ENCODE results near the gene CREB5. TPM values are rescaled to one million over a fixed set of nuclear protein-coding genes. Genes with fewer than 3 reads are reported as not detected.

The CREB5 gene
- total and polyA plus RNA-seq, 2 of the 8 experiments (the other 6 are each of a cell fraction or from before 2014, with no cell fraction given): 2.4 to 2.7 TPM

DNA sequence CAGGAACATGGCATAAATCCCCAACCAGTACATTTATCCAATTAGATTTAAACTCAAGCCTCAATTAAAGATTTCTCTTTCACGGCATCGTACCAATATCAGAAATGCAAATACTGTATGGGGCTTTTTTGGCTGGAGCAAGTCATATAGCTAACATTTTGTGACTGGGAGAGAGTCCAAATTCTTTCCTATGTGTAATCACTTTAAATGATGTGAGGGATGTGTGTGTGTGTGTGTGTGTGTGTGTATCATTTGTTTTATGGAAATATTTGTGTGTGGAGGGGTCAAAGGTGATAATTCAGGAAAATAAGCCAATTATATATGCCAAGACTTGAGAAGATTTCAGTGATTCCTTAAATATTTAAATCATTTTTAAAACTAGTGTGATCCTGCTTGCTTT is 349.2 kb downstream of the CREB5 start (continued):
- no peak for TF ChIP-seq TCF12 (IDR thresholded peaks at IDR 0.05; ENCODE audit: low read depth, low read length)
- TF ChIP-seq, protein P1, sequence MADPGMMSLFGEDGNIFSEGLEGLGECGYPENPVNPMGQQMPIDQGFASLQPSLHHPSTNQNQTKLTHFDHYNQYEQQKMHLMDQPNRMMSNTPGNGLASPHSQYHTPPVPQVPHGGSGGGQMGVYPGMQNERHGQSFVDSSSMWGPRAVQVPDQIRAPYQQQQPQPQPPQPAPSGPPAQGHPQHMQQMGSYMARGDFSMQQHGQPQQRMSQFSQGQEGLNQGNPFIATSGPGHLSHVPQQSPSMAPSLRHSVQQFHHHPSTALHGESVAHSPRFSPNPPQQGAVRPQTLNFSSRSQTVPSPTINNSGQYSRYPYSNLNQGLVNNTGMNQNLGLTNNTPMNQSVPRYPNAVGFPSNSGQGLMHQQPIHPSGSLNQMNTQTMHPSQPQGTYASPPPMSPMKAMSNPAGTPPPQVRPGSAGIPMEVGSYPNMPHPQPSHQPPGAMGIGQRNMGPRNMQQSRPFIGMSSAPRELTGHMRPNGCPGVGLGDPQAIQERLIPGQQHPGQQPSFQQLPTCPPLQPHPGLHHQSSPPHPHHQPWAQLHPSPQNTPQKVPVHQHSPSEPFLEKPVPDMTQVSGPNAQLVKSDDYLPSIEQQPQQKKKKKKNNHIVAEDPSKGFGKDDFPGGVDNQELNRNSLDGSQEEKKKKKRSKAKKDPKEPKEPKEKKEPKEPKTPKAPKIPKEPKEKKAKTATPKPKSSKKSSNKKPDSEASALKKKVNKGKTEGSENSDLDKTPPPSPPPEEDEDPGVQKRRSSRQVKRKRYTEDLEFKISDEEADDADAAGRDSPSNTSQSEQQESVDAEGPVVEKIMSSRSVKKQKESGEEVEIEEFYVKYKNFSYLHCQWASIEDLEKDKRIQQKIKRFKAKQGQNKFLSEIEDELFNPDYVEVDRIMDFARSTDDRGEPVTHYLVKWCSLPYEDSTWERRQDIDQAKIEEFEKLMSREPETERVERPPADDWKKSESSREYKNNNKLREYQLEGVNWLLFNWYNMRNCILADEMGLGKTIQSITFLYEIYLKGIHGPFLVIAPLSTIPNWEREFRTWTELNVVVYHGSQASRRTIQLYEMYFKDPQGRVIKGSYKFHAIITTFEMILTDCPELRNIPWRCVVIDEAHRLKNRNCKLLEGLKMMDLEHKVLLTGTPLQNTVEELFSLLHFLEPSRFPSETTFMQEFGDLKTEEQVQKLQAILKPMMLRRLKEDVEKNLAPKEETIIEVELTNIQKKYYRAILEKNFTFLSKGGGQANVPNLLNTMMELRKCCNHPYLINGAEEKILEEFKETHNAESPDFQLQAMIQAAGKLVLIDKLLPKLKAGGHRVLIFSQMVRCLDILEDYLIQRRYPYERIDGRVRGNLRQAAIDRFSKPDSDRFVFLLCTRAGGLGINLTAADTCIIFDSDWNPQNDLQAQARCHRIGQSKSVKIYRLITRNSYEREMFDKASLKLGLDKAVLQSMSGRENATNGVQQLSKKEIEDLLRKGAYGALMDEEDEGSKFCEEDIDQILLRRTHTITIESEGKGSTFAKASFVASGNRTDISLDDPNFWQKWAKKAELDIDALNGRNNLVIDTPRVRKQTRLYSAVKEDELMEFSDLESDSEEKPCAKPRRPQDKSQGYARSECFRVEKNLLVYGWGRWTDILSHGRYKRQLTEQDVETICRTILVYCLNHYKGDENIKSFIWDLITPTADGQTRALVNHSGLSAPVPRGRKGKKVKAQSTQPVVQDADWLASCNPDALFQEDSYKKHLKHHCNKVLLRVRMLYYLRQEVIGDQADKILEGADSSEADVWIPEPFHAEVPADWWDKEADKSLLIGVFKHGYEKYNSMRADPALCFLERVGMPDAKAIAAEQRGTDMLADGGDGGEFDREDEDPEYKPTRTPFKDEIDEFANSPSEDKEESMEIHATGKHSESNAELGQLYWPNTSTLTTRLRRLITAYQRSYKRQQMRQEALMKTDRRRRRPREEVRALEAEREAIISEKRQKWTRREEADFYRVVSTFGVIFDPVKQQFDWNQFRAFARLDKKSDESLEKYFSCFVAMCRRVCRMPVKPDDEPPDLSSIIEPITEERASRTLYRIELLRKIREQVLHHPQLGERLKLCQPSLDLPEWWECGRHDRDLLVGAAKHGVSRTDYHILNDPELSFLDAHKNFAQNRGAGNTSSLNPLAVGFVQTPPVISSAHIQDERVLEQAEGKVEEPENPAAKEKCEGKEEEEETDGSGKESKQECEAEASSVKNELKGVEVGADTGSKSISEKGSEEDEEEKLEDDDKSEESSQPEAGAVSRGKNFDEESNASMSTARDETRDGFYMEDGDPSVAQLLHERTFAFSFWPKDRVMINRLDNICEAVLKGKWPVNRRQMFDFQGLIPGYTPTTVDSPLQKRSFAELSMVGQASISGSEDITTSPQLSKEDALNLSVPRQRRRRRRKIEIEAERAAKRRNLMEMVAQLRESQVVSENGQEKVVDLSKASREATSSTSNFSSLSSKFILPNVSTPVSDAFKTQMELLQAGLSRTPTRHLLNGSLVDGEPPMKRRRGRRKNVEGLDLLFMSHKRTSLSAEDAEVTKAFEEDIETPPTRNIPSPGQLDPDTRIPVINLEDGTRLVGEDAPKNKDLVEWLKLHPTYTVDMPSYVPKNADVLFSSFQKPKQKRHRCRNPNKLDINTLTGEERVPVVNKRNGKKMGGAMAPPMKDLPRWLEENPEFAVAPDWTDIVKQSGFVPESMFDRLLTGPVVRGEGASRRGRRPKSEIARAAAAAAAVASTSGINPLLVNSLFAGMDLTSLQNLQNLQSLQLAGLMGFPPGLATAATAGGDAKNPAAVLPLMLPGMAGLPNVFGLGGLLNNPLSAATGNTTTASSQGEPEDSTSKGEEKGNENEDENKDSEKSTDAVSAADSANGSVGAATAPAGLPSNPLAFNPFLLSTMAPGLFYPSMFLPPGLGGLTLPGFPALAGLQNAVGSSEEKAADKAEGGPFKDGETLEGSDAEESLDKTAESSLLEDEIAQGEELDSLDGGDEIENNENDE (IDR thresholded peaks at IDR 0.05; ENCODE audit: insufficient replicate concordance, low read length): no peak
